ENCODE data around the gene SDHA. TPM values are rescaled to one million over a fixed set of nuclear protein-coding genes. Genes with fewer than 3 reads are reported as not detected.

SDHA gene
- total and polyA plus RNA-seq, 10 of the 15 experiments (the other 5 are each of a cell fraction or from before 2014, with no cell fraction given): 63.3 to 205 (median 104) TPM

DNA sequence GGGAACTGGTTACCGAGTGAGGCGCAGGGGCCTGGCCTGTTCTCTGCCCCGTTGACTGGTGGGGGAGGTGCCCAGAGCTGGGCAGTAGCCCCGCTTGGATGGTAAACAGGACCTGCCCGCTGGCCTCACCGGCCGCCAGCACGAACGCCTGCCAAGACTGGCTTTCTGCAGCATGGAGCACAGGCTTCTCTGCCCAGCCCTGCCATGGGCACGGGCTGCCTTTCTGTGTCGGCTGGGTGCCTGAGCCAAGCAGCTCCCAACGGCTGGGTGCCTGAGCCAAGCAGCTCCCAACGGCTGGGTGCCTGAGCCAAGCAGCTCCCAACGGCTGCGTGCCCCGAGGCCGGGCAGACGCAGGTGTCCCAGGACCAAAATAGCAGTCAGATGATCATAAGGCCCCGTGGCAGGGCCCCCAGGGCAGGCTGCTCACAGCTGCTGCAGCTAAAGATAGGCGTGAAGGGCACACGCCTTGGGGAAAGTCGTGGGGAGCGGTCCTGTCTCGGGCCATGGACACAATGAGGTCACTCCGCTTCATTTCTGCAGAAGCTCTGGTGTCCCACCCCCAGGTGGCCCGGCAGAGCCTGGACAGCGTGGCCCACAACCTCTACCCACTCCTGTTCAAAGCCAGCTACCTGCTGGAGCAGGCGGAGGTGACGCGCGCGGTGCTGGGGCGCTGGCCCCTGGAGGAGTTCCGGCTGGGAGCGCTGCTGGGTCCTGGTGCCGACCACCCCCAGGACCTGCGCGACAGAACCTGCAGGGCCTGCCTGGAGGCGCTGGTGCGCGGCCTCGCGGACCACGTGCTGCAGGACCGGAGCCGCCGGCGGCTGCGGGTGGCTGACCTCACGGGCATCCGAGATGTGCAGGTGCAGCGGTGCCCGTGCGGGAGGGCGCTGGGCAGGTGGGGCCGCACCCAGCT is 26.8 kb upstream of the SDHA start, which contains the start of gene LRRC14B:
TSS of gene LRRC14B (plus strand) at position 460 of the 913 bp plus-strand sequence. CDS start at position 504, 44 bp downstream.
- CTCF ChIA-PET: no interaction called here
- Histone ChIP-seq H3K9me3 (replicated peaks; ENCODE audit: control insufficient read depth, insufficient read depth, low read length) (no peaks in the 10 kb centered on the region), H3K4me2 (ENCODE audit: control insufficient read depth, insufficient read depth) (peak within 1 kb of the TSS; percentile 86), H3K4me3 (peak within 1 kb of the TSS; percentile 28; the same call in 1 of the 2 replicates), H3K79me2 (ENCODE audit: control insufficient read depth, insufficient read depth, low read length) (no peaks in the 10 kb centered on the region), H3K27ac (ENCODE audit: control insufficient read depth, insufficient read depth) (no peak within 1 kb of the TSS), H3K36me3 (ENCODE audit: control insufficient read depth in 2 of 2, insufficient read depth in 2 of 2, low read length in 1 of 2) (no peaks in the 10 kb centered on the region), H2AFZ (ENCODE audit: control insufficient read depth, low read depth, low read length) (peak within 1 kb of the TSS; percentile 66), H3K4me1 (ENCODE audit: control insufficient read depth, insufficient read depth, low read length) (peaks cover 32% of the 10 kb centered on the region), H3K27me3 (replicated peaks in 1 of 2; ENCODE audit: control insufficient read depth in 2 of 2, insufficient read depth in 2 of 2, low read length in 1 of 2) (no peaks in the 10 kb centered on the region; a peak in 1 of 4 replicates), H4K20me1 (ENCODE audit: control insufficient read depth, insufficient read depth) (no peaks in the 10 kb centered on the region; the same call in 1 of the 2 replicates), H3K9ac (ENCODE audit: control insufficient read depth, insufficient read depth, low read length) (peak within 1 kb of the TSS; percentile 26)
- DNase-seq (ENCODE audit: low read depth, low spot score) (no peak), ATAC-seq (peak; percentile 43), FAIRE-seq (no peak)
- no TSS peak for BruUV-seq (replicated peaks)
- POLR2A ChIA-PET: interaction anchor here (1.0 kb wide), 1 partner anchor 27 kb away, joined by 4 read pairs; the partner anchor contains the start of genes CCDC127 and SDHA
- RAD21 ChIA-PET (ENCODE audit: unreplicated experiment): no interaction called here
- SMC1A ChIA-PET (ENCODE audit: uncharacterized antibody, unreplicated experiment): interaction anchor here (0.8 kb wide), 1 partner anchor 29 kb away, joined by 4 read pairs; no protein-coding TSS in a partner anchor
- intact Hi-C loops (cut with micrococcal nuclease; ENCODE audit: unreplicated experiment) (no loop called here), in situ Hi-C loops (cut with MboI) (no loop called here)
- 23% methylated on average over 53 of the region's 56 CpGs for WGBS (ENCODE audit: insufficient coverage, insufficient replicate concordance, low lambda C conversion rate, missing lambda C conversion rate)
- no peak for TF ChIP-seq RAD51 (IDR thresholded peaks at IDR 0.05)
- no peak for TF ChIP-seq CEBPB (IDR thresholded peaks at IDR 0.05; ENCODE audit: borderline replicate concordance in 1 of 2, low read depth in 2 of 2, low read length in 2 of 2)
- TF ChIP-seq TCF3 (IDR thresholded peaks at IDR 0.05; ENCODE audit: borderline replicate concordance, insufficient read depth, low read depth, low read length): peak; percentile 96
- TF ChIP-seq WRNIP1 (IDR thresholded peaks at IDR 0.05; ENCODE audit: borderline replicate concordance, low read depth, low read length): no peak
- TF ChIP-seq RB1 (IDR thresholded peaks at IDR 0.05; ENCODE audit: borderline replicate concordance): no peak
- TF ChIP-seq KDM1A (IDR thresholded peaks at IDR 0.05; ENCODE audit: borderline replicate concordance): no peak
- no peak for TF ChIP-seq PML (IDR thresholded peaks at IDR 0.05; ENCODE audit: low read length)
- TF ChIP-seq SMC3 (IDR thresholded peaks at IDR 0.05; ENCODE audit: borderline replicate concordance, low read length): no peak
- TF ChIP-seq CREB1 (IDR thresholded peaks at IDR 0.05; ENCODE audit: low read depth): 0 out of 2 replicates have a peak, but pooled peaks have one; percentile 19
- no peak for TF ChIP-seq POLR2AphosphoS5 (IDR thresholded peaks at IDR 0.05; ENCODE audit: low read length)
- 0 out of 2 replicates have a peak, but pooled peaks have one; percentile 26 for TF ChIP-seq EED (IDR thresholded peaks at IDR 0.05; ENCODE audit: low read depth)
- TF ChIP-seq RUNX3 (IDR thresholded peaks at IDR 0.05; ENCODE audit: low read length): no peak
- no peak for TF ChIP-seq SPI1 (IDR thresholded peaks at IDR 0.05; ENCODE audit: borderline replicate concordance, insufficient read depth, low read depth, low read length)
- peak; percentile 58; the same call in 1 of the 2 replicates for TF ChIP-seq MEF2A (IDR thresholded peaks at IDR 0.05; ENCODE audit: insufficient read depth, low read depth, low read length)
- TF ChIP-seq, protein P1, sequence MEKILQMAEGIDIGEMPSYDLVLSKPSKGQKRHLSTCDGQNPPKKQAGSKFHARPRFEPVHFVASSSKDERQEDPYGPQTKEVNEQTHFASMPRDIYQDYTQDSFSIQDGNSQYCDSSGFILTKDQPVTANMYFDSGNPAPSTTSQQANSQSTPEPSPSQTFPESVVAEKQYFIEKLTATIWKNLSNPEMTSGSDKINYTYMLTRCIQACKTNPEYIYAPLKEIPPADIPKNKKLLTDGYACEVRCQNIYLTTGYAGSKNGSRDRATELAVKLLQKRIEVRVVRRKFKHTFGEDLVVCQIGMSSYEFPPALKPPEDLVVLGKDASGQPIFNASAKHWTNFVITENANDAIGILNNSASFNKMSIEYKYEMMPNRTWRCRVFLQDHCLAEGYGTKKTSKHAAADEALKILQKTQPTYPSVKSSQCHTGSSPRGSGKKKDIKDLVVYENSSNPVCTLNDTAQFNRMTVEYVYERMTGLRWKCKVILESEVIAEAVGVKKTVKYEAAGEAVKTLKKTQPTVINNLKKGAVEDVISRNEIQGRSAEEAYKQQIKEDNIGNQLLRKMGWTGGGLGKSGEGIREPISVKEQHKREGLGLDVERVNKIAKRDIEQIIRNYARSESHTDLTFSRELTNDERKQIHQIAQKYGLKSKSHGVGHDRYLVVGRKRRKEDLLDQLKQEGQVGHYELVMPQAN (conservative IDR thresholded peaks at IDR 0.05): no peak
- TF ChIP-seq, protein P2, sequence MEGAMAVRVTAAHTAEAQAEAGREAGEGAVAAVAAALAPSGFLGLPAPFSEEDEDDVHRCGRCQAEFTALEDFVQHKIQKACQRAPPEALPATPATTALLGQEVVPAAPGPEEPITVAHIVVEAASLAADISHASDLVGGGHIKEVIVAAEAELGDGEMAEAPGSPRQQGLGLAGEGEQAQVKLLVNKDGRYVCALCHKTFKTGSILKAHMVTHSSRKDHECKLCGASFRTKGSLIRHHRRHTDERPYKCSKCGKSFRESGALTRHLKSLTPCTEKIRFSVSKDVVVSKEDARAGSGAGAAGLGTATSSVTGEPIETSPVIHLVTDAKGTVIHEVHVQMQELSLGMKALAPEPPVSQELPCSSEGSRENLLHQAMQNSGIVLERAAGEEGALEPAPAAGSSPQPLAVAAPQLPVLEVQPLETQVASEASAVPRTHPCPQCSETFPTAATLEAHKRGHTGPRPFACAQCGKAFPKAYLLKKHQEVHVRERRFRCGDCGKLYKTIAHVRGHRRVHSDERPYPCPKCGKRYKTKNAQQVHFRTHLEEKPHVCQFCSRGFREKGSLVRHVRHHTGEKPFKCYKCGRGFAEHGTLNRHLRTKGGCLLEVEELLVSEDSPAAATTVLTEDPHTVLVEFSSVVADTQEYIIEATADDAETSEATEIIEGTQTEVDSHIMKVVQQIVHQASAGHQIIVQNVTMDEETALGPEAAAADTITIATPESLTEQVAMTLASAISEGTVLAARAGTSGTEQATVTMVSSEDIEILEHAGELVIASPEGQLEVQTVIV (IDR thresholded peaks at IDR 0.05; ENCODE audit: borderline replicate concordance, partially characterized antibody): no peak
- no peak for TF ChIP-seq IKZF2 (IDR thresholded peaks at IDR 0.05)

Data from GM12878 (cell line).